Measurements from ENCODE around the gene IPO11. TPM values are rescaled to one million over a fixed set of nuclear protein-coding genes. Genes with fewer than 3 reads are reported as not detected.

IPO11 gene
- total and polyA plus RNA-seq, 7 donors: 9.1 to 25.4 (median 21.4) TPM

DNA sequence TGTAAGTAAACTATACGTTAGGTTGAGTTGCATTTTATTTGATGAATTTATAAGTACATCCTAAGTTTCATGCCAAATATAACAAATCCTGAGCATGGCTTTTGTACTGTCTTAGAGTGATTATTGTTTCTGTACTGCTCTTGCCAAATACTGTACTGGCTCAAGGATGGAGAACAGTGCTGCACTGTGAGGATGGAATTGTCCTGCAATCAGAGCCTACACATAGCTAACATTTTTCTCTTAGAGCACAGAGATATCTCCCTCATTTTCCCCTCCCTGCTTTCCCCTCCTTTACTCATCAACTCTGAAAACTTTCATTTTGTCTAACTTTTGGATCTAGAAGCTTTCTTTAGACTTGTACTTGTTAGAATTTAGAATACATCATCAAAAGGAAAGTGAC is 194.3 kb downstream of the IPO11 start:
- peaks cover 0 to 14% of the 10 kb centered on the region in 2 donors for H3K36me3 ChIP-seq (ENCODE audit: insufficient read depth in 1 of 2, low read depth in 1 of 2)
- no peak overlapping the region for H3K4me3 ChIP-seq
- TF ChIP-seq, protein P1, sequence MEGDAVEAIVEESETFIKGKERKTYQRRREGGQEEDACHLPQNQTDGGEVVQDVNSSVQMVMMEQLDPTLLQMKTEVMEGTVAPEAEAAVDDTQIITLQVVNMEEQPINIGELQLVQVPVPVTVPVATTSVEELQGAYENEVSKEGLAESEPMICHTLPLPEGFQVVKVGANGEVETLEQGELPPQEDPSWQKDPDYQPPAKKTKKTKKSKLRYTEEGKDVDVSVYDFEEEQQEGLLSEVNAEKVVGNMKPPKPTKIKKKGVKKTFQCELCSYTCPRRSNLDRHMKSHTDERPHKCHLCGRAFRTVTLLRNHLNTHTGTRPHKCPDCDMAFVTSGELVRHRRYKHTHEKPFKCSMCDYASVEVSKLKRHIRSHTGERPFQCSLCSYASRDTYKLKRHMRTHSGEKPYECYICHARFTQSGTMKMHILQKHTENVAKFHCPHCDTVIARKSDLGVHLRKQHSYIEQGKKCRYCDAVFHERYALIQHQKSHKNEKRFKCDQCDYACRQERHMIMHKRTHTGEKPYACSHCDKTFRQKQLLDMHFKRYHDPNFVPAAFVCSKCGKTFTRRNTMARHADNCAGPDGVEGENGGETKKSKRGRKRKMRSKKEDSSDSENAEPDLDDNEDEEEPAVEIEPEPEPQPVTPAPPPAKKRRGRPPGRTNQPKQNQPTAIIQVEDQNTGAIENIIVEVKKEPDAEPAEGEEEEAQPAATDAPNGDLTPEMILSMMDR (IDR thresholded peaks at IDR 0.05): no peak
- intact Hi-C loops (cut with DNase I): no loop called here
- ATAC-seq (no peak), DNase-seq (no peak)
- no peaks in the 10 kb centered on the region for H3K9me3 ChIP-seq
- no peaks in the 10 kb centered on the region for H3K27me3 ChIP-seq (ENCODE audit: insufficient read depth in 3 of 3, low read length in 2 of 3)
- no peak overlapping the region for H3K27ac ChIP-seq
- WGBS, 3 donors: 72 to 94% (median 93%) methylated on average over 1 of the region's 1 CpG
- H3K4me1 ChIP-seq: no peaks in the 10 kb centered on the region

DNA sequence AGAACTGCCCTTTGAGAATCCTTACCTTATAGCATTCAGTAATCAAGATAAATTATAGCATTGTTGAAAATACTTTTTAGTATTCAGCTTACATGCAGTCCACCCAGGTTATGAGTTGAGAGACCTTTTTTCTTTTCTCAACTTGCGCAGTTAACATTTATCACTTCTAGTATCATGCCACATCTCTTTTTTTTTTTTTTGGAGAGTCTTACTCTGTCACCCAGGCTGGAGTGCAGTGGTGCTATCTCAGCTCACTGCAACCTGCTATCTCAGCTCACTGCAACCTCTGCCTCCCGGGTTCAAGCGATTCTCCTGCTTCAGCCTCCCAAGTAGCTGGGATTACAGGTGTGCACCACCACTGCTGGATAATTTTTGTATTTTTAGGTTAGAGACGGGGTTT is 195.1 kb downstream of the IPO11 start:
- TF ChIP-seq, protein P1 (IDR thresholded peaks at IDR 0.05): no peak
- Histone ChIP-seq H3K4me1 (no peaks in the 10 kb centered on the region), H3K27ac (no peak overlapping the region), H3K9me3 (no peaks in the 10 kb centered on the region), H3K36me3 (ENCODE audit: insufficient read depth in 1 of 2, low read depth in 1 of 2) (peaks cover 0 to 14% of the 10 kb centered on the region in 2 donors), H3K4me3 (no peak overlapping the region), H3K27me3 (ENCODE audit: insufficient read depth in 3 of 3, low read length in 2 of 3) (no peaks in the 10 kb centered on the region)
- WGBS, 3 donors: 96 to 99% (median 99%) methylated on average over 4 of the region's 4 CpGs
- DNase-seq (no peak), ATAC-seq (no peak)
- intact Hi-C loops (cut with DNase I): no loop called here

- WGBS, 3 donors: 87 to 90% (median 88%) methylated on average over 7 of the region's 7 CpGs
- H3K27me3 ChIP-seq (ENCODE audit: insufficient read depth in 3 of 3, low read length in 2 of 3): no peaks in the 10 kb centered on the region
- TF ChIP-seq, protein P1 (IDR thresholded peaks at IDR 0.05): no peak
- H3K4me1 ChIP-seq: no peaks in the 10 kb centered on the region
- no peak for DNase-seq
- ATAC-seq: no peak
- no peak overlapping the region for H3K27ac ChIP-seq
- H3K4me3 ChIP-seq: no peak overlapping the region
- intact Hi-C loops (cut with DNase I): no loop called here
- peaks cover 0 to 5% of the 10 kb centered on the region in 2 donors for H3K36me3 ChIP-seq (ENCODE audit: insufficient read depth in 1 of 2, low read depth in 1 of 2)
- H3K9me3 ChIP-seq: no peaks in the 10 kb centered on the region
These were observed 196.3 kb downstream of the IPO11 start for GRCh38 chr5:62608529-62609511.

- no peaks in the 10 kb centered on the region for H3K9me3 ChIP-seq
- peaks cover 0 to 5% of the 10 kb centered on the region in 2 donors for H3K36me3 ChIP-seq (ENCODE audit: insufficient read depth in 1 of 2, low read depth in 1 of 2)
- DNase-seq (no peak), ATAC-seq (no peak)
- intact Hi-C loops (cut with DNase I): no loop called here
- TF ChIP-seq, protein P1 (IDR thresholded peaks at IDR 0.05): no peak
- H3K4me1 ChIP-seq: no peaks in the 10 kb centered on the region
- no peak overlapping the region for H3K27ac ChIP-seq
- WGBS, 3 donors: 94 to 99% (median 94%) methylated on average over 8 of the region's 8 CpGs
- no peaks in the 10 kb centered on the region for H3K27me3 ChIP-seq (ENCODE audit: insufficient read depth in 3 of 3, low read length in 2 of 3)
- no peak overlapping the region for H3K4me3 ChIP-seq
These were observed 201.8 kb downstream of the IPO11 start for GRCh38 chr5:62614355-62614754.
